Measurements from ENCODE around the gene HNRNPR.
A peak's percentile ranks its signal among the peaks of the same experiment; 100 is the strongest.

The HNRNPR gene

DNA sequence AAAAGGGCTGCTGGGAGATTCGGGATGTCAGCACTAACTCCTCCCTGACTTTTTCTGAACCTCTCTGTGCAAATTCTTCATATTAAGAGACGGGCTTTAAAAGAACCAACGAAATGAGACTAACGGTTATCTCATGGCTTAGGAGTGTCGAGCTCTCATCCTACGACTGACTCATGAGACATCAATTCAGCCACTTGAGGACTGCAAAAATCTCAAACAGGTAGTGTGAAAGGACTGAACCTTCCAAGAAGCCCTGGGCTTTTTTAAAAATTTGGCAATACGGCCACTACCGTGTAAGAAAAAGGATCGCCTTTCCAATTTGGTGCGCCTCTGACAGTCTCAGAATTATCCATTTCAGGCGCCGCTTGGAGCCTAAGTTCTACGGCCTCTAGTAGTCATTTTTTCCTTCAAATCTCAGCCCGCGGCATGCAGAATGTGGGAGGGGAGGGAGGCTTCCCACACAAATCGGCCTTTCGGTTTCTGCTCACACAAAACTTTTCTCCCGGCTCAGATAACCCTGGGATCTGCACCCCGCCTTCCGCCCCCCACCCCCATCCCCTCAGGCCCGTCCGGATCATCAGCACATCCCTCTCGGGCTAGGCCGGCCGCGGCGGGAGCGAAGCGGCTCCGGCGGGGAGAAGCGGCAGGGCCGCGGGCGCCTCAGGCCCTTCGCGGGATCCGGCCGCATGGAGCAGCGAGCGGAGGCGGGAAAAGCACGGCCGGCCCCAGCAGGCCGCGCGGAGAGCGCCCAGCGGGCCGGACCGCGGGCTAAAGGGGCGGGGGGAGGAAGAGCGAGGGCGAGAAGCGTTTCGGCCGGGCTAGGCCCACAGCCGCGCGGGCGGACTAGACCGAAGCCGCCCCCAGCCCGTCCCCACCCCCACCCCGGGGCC lies 618 bp downstream of the HNRNPR start:
- H3K4me3 ChIP-seq (ENCODE audit: low read depth, low read length) = peak overlapping the region; percentile 85
- in situ Hi-C loops (cut with HindIII; ENCODE audit: low sequenced_read_pairs) = no loop called here
- TF ChIP-seq, protein P1, sequence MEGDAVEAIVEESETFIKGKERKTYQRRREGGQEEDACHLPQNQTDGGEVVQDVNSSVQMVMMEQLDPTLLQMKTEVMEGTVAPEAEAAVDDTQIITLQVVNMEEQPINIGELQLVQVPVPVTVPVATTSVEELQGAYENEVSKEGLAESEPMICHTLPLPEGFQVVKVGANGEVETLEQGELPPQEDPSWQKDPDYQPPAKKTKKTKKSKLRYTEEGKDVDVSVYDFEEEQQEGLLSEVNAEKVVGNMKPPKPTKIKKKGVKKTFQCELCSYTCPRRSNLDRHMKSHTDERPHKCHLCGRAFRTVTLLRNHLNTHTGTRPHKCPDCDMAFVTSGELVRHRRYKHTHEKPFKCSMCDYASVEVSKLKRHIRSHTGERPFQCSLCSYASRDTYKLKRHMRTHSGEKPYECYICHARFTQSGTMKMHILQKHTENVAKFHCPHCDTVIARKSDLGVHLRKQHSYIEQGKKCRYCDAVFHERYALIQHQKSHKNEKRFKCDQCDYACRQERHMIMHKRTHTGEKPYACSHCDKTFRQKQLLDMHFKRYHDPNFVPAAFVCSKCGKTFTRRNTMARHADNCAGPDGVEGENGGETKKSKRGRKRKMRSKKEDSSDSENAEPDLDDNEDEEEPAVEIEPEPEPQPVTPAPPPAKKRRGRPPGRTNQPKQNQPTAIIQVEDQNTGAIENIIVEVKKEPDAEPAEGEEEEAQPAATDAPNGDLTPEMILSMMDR (IDR thresholded peaks at IDR 0.05; ENCODE audit: low read depth, low read length, missing control alignments) = no peak
- no peak for DNase-seq (ENCODE audit: low read depth)

DNA sequence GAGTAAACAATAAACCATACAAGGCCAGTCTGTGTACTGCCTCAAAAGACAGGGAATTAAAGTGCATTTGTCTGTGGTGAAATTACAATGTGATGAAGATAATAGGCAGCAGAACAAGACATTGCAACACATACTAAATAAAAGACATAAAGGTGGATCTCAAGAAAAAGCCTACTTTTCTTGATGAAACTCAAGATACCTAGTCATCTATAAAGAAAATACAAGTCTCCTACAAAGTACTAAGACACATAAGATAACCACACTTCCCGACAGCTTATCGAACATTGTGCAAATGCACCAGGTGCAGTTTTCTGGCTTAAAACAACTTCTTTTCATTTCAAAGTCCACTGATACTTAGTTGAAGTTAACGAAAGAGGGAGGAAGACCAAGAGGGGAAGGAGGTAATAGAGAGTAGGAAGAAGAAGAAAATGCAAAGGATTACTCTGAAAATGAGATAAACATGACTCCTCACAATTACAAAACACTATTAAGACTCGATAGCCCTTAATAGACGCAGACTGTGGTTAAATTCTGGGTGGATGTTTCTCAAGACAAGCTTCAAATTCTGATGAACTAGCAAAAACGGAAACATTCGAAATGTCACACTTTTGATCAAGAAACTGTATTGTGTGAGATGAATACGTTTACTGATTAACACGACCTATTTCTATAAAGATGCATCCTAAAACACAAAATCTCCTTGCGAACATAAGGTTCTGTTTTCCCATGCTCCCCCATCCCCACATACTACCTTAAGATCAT lies 2.0 kb downstream of the HNRNPR start:
- TF ChIP-seq, protein P1 (IDR thresholded peaks at IDR 0.05; ENCODE audit: low read depth, low read length, missing control alignments) = no peak
- peak overlapping the region; percentile 85 for H3K4me3 ChIP-seq (ENCODE audit: low read depth, low read length)
- in situ Hi-C loops (cut with HindIII; ENCODE audit: low sequenced_read_pairs) = no loop called here
- DNase-seq (ENCODE audit: low read depth) = no peak

DNA sequence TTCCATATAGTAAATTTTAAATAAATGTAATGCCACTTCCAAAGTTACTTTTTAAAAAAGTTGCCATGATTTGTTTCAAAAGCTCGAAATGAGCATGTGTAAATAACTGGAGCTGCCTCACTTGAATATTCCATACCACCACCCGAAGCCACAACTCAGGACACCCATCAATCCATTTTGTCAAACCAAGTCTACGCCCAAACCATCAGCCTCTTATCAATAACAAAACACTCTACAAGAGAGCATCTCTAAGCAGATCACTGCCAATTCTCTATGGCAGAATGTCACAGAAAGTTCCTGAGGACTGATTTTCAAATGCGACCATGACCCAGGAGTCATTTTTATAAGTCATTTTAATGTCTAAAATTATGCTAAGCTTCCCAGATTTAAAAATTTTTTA lies 4.5 kb downstream of the HNRNPR start:
- TF ChIP-seq, protein P1 (IDR thresholded peaks at IDR 0.05; ENCODE audit: low read depth, low read length, missing control alignments) = no peak
- in situ Hi-C loops (cut with HindIII; ENCODE audit: low sequenced_read_pairs) = no loop called here
- DNase-seq (ENCODE audit: low read depth) = no peak
- H3K4me3 ChIP-seq (ENCODE audit: low read depth, low read length) = no peak overlapping the region

DNA sequence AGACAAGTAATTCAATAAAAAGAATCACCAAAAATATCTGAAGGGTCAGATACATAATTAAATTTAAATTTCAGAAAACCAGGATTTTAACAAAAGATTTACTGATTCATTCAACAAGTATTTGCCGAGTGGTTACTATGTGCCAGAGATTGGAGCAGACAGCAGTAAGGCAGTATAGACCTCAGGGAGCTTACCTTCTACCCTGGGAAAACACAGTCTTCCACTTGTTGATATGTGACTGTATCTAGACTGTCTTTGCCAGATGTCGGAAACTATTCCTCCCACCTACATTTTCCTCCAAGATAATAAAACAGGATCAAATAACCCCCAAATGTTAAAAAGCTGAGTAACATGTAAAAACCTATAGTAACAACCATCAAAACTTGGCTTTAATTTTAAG lies 6.2 kb downstream of the HNRNPR start:
- DNase-seq (ENCODE audit: low read depth) = no peak
- TF ChIP-seq, protein P1 (IDR thresholded peaks at IDR 0.05; ENCODE audit: low read depth, low read length, missing control alignments) = no peak
- no peak overlapping the region for H3K4me3 ChIP-seq (ENCODE audit: low read depth, low read length)
- in situ Hi-C loops (cut with HindIII; ENCODE audit: low sequenced_read_pairs) = no loop called here

DNA sequence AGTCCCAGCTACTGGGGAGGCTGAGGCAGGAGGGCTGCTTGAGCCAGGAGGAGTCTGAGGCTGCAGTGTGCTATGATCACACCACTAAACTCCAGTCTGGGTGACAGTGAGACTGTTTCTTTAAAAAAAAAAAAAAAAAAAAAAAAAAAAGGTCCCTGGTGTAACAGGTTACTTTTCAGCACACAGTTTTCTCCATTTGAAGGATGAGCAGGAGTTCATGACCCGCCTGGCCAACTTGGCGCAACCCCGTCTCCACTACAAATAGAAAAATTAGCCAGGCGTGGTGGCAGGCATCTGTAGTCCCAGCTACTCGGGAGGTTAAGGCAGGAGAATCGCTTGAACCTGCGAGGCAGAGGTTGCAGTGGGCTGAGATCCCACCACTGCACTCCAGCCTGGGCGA lies 12.4 kb downstream of the HNRNPR start:
- TF ChIP-seq, protein P1 (IDR thresholded peaks at IDR 0.05; ENCODE audit: low read depth, low read length, missing control alignments) = no peak
- no peak overlapping the region for H3K4me3 ChIP-seq (ENCODE audit: low read depth, low read length)
- DNase-seq (ENCODE audit: low read depth) = no peak
- in situ Hi-C loops (cut with HindIII; ENCODE audit: low sequenced_read_pairs) = no loop called here

DNA sequence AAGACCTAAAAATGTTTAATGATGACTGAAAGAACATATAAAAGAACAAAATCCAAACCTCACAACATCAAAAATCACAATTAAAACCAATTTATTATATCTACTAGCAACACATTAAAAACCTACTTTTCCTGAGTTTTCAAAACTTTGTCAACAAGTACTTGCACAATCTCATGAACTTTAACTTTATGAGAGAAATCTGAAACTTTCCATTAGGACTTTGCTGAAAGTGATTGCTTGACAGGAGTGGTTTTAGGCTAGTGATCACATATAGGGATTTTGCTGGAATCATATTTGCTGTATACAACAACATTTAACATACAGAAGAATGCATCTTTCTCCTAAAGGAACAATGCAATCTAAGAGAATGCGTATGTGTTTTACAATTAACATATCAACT lies 13.2 kb downstream of the HNRNPR start:
- DNase-seq (ENCODE audit: low read depth) = no peak
- TF ChIP-seq, protein P1 (IDR thresholded peaks at IDR 0.05; ENCODE audit: low read depth, low read length, missing control alignments) = no peak
- H3K4me3 ChIP-seq (ENCODE audit: low read depth, low read length) = no peak overlapping the region
- in situ Hi-C loops (cut with HindIII; ENCODE audit: low sequenced_read_pairs) = no loop called here

Data from astrocyte of the cerebellum (primary cell).